GM10847 (cell line): ENCODE measurements around the gene ILKAP.

Experiments used
- POLR2A ChIP-seq: IDR thresholded peaks from 2 replicates; pipeline ENCODE4 v1.6.1; 2011; ENCODE audit not compliant: insufficient read length; ENCODE audit errors: extremely low read depth

Gene ILKAP

GRCh38 chr2:238166391-238167343 is 36.8 kb downstream of the ILKAP start:
- no peak for TF ChIP-seq POLR2A

- no peak for TF ChIP-seq POLR2A
Measured at GRCh38 chr2:238165288-238165921, 38.1 kb downstream of the ILKAP start.

GRCh38 chr2:238164906-238165287 is 38.6 kb downstream of the ILKAP start:
- no peak for TF ChIP-seq POLR2A

GRCh38 chr2:238163481-238164198 is 39.9 kb downstream of the ILKAP start:
- no peak for TF ChIP-seq POLR2A

- TF ChIP-seq POLR2A: no peak
Measured at GRCh38 chr2:238162846-238163441, 40.6 kb downstream of the ILKAP start.

GRCh38 chr2:238162251-238162845 is 41.1 kb downstream of the ILKAP start:
- TF ChIP-seq POLR2A: no peak

GRCh38 chr2:238161291-238162051 is 42.0 kb downstream of the ILKAP start:
- TF ChIP-seq POLR2A: no peak

- TF ChIP-seq POLR2A: no peak
Measured at GRCh38 chr2:238160206-238161129, 43.0 kb downstream of the ILKAP start.

- no peak for TF ChIP-seq POLR2A
Measured at GRCh38 chr2:238159661-238160205, 43.8 kb downstream of the ILKAP start.

GRCh38 chr2:238159071-238159539 is 44.4 kb downstream of the ILKAP start:
- no peak for TF ChIP-seq POLR2A

- TF ChIP-seq POLR2A: no peak
Measured at GRCh38 chr2:238158509-238159070, 44.9 kb downstream of the ILKAP start, which contains the start of gene ERFE. Gene ERFE, plus strand, starts transcription at chr2:238158970. Its CDS starts 38 bp downstream, at chr2:238159008.

- TF ChIP-seq POLR2A: no peak
Measured at GRCh38 chr2:238158018-238158508, 45.4 kb downstream of the ILKAP start.

GRCh38 chr2:238157506-238158017 is 45.9 kb downstream of the ILKAP start:
- no peak for TF ChIP-seq POLR2A
